Keratinocyte (primary cell): ENCODE results near the gene TAS2R38. TPM values are rescaled to one million over a fixed set of nuclear protein-coding genes. Genes with fewer than 3 reads are reported as not detected.

ENCODE experiments used
- DNase-seq: peaks from one replicate; pipeline ENCODE4 v3.0.0-alpha.2; 2011; ENCODE audit warnings: low read depth, missing footprints, low spot score
- FAIRE-seq: peaks from 2 replicates; lab custom pipeline; 2011; peaks lifted over from hg19 to GRCh38; lab: Jason Lieb, UNC
- H2AFZ ChIP-seq: 2 replicates; pipeline ENCODE4 v1.6.0; 2012; ENCODE audit warnings: low read length, control low read depth, inconsistent platforms; ENCODE audit not compliant: control insufficient read depth
- H3K27ac ChIP-seq: 2 replicates; pipeline ENCODE4 v1.5.1; 2011; ENCODE audit warnings: low read length; ENCODE audit not compliant: control insufficient read depth, insufficient read depth
- H3K27me3 ChIP-seq: 3 replicates; pipeline ENCODE4 v1.6.0; 2011; ENCODE audit warnings: low read length; ENCODE audit not compliant: control insufficient read depth, insufficient read depth; ENCODE audit errors: extremely low read depth
- H3K36me3 ChIP-seq, 2 experiments: 2 replicates in 1 of 2; 3 replicates in 1 of 2; pipeline ENCODE4 v1.5.1; 2011; ENCODE audit warnings: low read length in 2 of 2, mild to moderate bottlenecking in 1 of 2; ENCODE audit not compliant: control insufficient read depth in 2 of 2, insufficient read depth in 2 of 2; ENCODE audit errors: extremely low read depth in 1 of 2
- H3K4me1 ChIP-seq: 3 replicates; pipeline ENCODE4 v1.5.1; 2011; ENCODE audit warnings: low read length; ENCODE audit not compliant: control insufficient read depth, insufficient read depth; ENCODE audit errors: extremely low read depth
- H3K4me2 ChIP-seq: 3 replicates; pipeline ENCODE4 v1.6.0; 2011; ENCODE audit warnings: low read depth, low read length; ENCODE audit not compliant: control insufficient read depth, insufficient read depth; ENCODE audit errors: extremely low read depth
- H3K4me3 ChIP-seq, 3 experiments: fragments of 200-600 bp in 1 of 3; sonication (generic) in 1 of 3; 2 replicates in 2 of 3; 3 replicates in 1 of 3; pipeline ENCODE4 v1.5.1; 2011 to 2016; ENCODE audit warnings: low read length in 3 of 3, mild to moderate bottlenecking in 3 of 3, control low read depth in 2 of 3, inconsistent platforms in 1 of 3, low read depth in 1 of 3, mixed read lengths in 1 of 3, mixed run types in 1 of 3, moderate library complexity in 1 of 3; ENCODE audit not compliant: control insufficient read depth in 2 of 3, insufficient read depth in 2 of 3; ENCODE audit errors: extremely low read depth in 1 of 3
- H3K79me2 ChIP-seq: 2 replicates; pipeline ENCODE4 v1.6.0; 2012; ENCODE audit warnings: low read length; ENCODE audit not compliant: control insufficient read depth, insufficient read depth
- H3K9ac ChIP-seq: 3 replicates; pipeline ENCODE4 v1.6.0; 2011; ENCODE audit warnings: low read length; ENCODE audit not compliant: control insufficient read depth, insufficient read depth; ENCODE audit errors: extremely low read depth
- H3K9me1 ChIP-seq: 3 replicates; pipeline ENCODE4 v1.6.0; 2011; ENCODE audit warnings: low read length; ENCODE audit not compliant: control insufficient read depth, insufficient read depth; ENCODE audit errors: extremely low read depth
- H3K9me3 ChIP-seq: 2 replicates; pipeline ENCODE4 v1.5.1; 2012; ENCODE audit warnings: low read depth, low read length; ENCODE audit not compliant: control insufficient read depth
- H4K20me1 ChIP-seq: 3 replicates; pipeline ENCODE4 v1.6.0; 2011; ENCODE audit warnings: low read length; ENCODE audit not compliant: control insufficient read depth, insufficient read depth; ENCODE audit errors: extremely low read depth
- CTCF ChIP-seq, 3 experiments: IDR thresholded peaks in 1 of 3; conservative IDR thresholded peaks in 1 of 3; optimal IDR thresholded peaks in 1 of 3; 2 replicates in 2 of 3; 3 replicates in 1 of 3; pipeline versions ENCODE3 to v1.5.1; 2011; ENCODE audit warnings: low read length in 3 of 3, mild to moderate bottlenecking in 3 of 3, moderate library complexity in 2 of 3, control low read depth in 1 of 3, inconsistent platforms in 1 of 3; ENCODE audit not compliant: insufficient read depth in 2 of 3; ENCODE audit errors: extremely low read depth in 1 of 3
- EZH2 ChIP-seq: IDR thresholded peaks from one replicate; pipeline ENCODE4 v1.6.1; 2012; ENCODE audit warnings: inconsistent platforms, mild to moderate bottlenecking, low read length, moderate library complexity
- dilution Hi-C: fragments of 300-500 bp; cut with MboI; formaldehyde crosslinking; loops from one replicate; pipeline ENCODE4 v1.7.0; 2020; ENCODE audit warnings: low sequenced_read_pairs; ENCODE audit not compliant: extremely low pct_ligation_motif_present
- polyA plus RNA-seq, 5 experiments: library from polyadenylated mRNA; depleted of rRNA in 3 of 5; stranded (reverse) in 3 of 5; stranded (forward) in 1 of 5; unstranded in 1 of 5; fragments of >200 nt; gene quantifications; 1 replicate in 1 of 5; 2 replicates in 3 of 5; 3 replicates in 1 of 5; pipeline versions ENCODE4 v1.2.1 to v1.2.3, GENCODE V29; 2011 to 2012; ENCODE audit warnings: missing spikeins in 2 of 5, low read depth in 1 of 5, low replicate concordance in 1 of 5

Gene TAS2R38
- polyA plus RNA-seq, 1 donor (not counting 4 experiments of a cell fraction or from before 2014, with no cell fraction given): not detected

- H3K36me3 ChIP-seq: no peaks in the 10 kb centered on the region
- FAIRE-seq (no peak), DNase-seq (no peak)
- no peak overlapping the region for H3K4me3 ChIP-seq
- H3K9me3 ChIP-seq: no peaks in the 10 kb centered on the region
- no peaks in the 10 kb centered on the region for H3K4me1 ChIP-seq
- H3K79me2 ChIP-seq: no peaks in the 10 kb centered on the region
- no peaks in the 10 kb centered on the region for H3K27me3 ChIP-seq
- dilution Hi-C loops: no loop called here
- no peak overlapping the region for H2AFZ ChIP-seq
- no peak overlapping the region for H3K27ac ChIP-seq
- H3K9ac ChIP-seq: no peak overlapping the region
- no peak for TF ChIP-seq CTCF (optimal IDR thresholded peaks at IDR 0.05 in 1 of 3, IDR thresholded peaks at IDR 0.05 in 1 of 3, conservative IDR thresholded peaks at IDR 0.05 in 1 of 3; ENCODE audit: extremely low read depth in 1 of 3, insufficient read depth in 2 of 3, low read length in 3 of 3)
- TF ChIP-seq EZH2: no peak
- H3K4me2 ChIP-seq: no peak overlapping the region
- no peaks in the 10 kb centered on the region for H3K9me1 ChIP-seq
- H4K20me1 ChIP-seq: no peaks in the 10 kb centered on the region
Measured at GRCh38 chr7:141960687-141961422, 12.7 kb downstream of the TAS2R38 start.

GRCh38 chr7:141956084-141956483 is 17.5 kb downstream of the TAS2R38 start:
- Histone ChIP-seq H3K9me3 (no peaks in the 10 kb centered on the region), H4K20me1 (no peaks in the 10 kb centered on the region), H2AFZ (no peak overlapping the region), H3K4me2 (no peak overlapping the region), H3K27me3 (no peaks in the 10 kb centered on the region), H3K9ac (no peak overlapping the region), H3K27ac (no peak overlapping the region), H3K4me3 (no peak overlapping the region), H3K36me3 (no peaks in the 10 kb centered on the region), H3K4me1 (no peaks in the 10 kb centered on the region), H3K79me2 (no peaks in the 10 kb centered on the region), H3K9me1 (no peaks in the 10 kb centered on the region)
- dilution Hi-C loops: no loop called here
- FAIRE-seq (no peak), DNase-seq (no peak)
- no peak for TF ChIP-seq CTCF (optimal IDR thresholded peaks at IDR 0.05 in 1 of 3, IDR thresholded peaks at IDR 0.05 in 1 of 3, conservative IDR thresholded peaks at IDR 0.05 in 1 of 3; ENCODE audit: extremely low read depth in 1 of 3, insufficient read depth in 2 of 3, low read length in 3 of 3)
- no peak for TF ChIP-seq EZH2
